ENCODE data around the gene CLEC16A.

DNA sequence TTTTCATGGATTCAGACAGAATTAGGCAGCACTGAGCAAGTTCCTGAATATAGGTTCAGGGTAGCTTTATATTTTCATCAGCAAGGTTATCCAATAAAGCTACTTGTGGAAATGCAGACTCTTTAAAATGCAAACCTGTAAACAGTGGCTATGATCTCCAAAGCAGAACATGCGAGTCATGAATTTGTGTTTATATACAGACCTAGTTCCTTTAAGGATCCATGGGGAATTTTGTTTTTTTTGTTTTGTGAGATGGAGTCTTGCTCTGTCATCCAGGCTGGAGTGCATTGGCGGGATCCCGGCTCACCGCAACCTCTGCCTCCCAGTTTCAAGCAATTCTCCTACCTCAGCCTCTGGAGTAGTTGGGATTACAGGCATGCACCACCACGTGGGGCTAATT, 14.8 kb downstream of the CLEC16A start:
- TF ChIP-seq, protein P1, sequence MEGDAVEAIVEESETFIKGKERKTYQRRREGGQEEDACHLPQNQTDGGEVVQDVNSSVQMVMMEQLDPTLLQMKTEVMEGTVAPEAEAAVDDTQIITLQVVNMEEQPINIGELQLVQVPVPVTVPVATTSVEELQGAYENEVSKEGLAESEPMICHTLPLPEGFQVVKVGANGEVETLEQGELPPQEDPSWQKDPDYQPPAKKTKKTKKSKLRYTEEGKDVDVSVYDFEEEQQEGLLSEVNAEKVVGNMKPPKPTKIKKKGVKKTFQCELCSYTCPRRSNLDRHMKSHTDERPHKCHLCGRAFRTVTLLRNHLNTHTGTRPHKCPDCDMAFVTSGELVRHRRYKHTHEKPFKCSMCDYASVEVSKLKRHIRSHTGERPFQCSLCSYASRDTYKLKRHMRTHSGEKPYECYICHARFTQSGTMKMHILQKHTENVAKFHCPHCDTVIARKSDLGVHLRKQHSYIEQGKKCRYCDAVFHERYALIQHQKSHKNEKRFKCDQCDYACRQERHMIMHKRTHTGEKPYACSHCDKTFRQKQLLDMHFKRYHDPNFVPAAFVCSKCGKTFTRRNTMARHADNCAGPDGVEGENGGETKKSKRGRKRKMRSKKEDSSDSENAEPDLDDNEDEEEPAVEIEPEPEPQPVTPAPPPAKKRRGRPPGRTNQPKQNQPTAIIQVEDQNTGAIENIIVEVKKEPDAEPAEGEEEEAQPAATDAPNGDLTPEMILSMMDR (IDR thresholded peaks at IDR 0.05): no peak
- no peak for TF ChIP-seq POLR2A (IDR thresholded peaks at IDR 0.05)

All from thyroid gland (tissue), 4 donors.